Testis (tissue), 3 donors: Measurements from ENCODE around the gene EIF5A2. TPM values are rescaled to one million over a fixed set of nuclear protein-coding genes. Genes with fewer than 3 reads are reported as not detected.
"Not testable (repeated sequence)": the region's sequence is repeated elsewhere in the genome, so short reads cannot be mapped to it uniquely, and the experiment has no call there.

Source experiments
- DNase-seq: peaks from one replicate; pipeline ENCODE4 v3.0.0-alpha.2; 2019
- H3K27ac ChIP-seq, 2 donors: fragments of 200-600 bp; sonication (generic); one replicate each; pipeline ENCODE4 v1.5.1; 2019
- H3K27me3 ChIP-seq: fragments of 200-600 bp; sonication (generic); one replicate; pipeline ENCODE4 v1.5.1; 2019
- H3K36me3 ChIP-seq: fragments of 200-600 bp; sonication (generic); one replicate; pipeline ENCODE4 v1.5.1; 2017; ENCODE audit warnings: low read depth; ENCODE audit errors: missing control alignments
- H3K4me1 ChIP-seq: fragments of 200-600 bp; sonication (generic); one replicate; pipeline ENCODE4 v1.5.1; 2019
- H3K4me3 ChIP-seq, 2 donors: fragments of 200-600 bp; sonication (generic); one replicate each; pipeline ENCODE4 v1.5.1; 2017 to 2019
- H3K9me3 ChIP-seq: fragments of 200-600 bp; sonication (generic); one replicate; pipeline ENCODE4 v1.5.1; 2017
- POLR2A ChIP-seq: fragments of 450-650 bp; IDR thresholded peaks from one replicate; pipeline ENCODE4 v1.6.1; 2017; ENCODE audit warnings: antibody characterized with exemption, mild to moderate bottlenecking, moderate library complexity
- WGBS, 2 donors: methylation state at CpG; one replicate each; pipeline ENCODE4 v1.1.5; 2018; 5-methylcytosine and 5-hydroxymethylcytosine counted together
- intact Hi-C: fragments of 100-400 bp; cut with DNase I; formaldehyde crosslinking; loops from one replicate; pipeline ENCODE4 v1.15.1; 2023; ENCODE audit warnings: low total_unique reads
- polyA plus RNA-seq: library from polyadenylated mRNA; stranded (reverse); fragments of 350-450 nt; fragmentation: Illumina TruSeq; extraction: RNeasy Lipid Tissue Mini Kit (QIAGEN cat#74804); gene quantifications from one replicate; pipeline ENCODE4 v1.2.3, GENCODE V29; 2014; ENCODE audit warnings: low read depth, low replicate concordance; ENCODE audit not compliant: insufficient read depth
- total RNA-seq, 2 donors: library from RNA; depleted of rRNA; stranded (reverse); fragments of >200 nt; gene quantifications; one replicate each; pipeline ENCODE4 v1.2.3, GENCODE V29; 2016
- TF ChIP-seq, protein P1 (sequence below), 3 experiments: fragments of 450-650 bp in 2 of 3; fragments of 200-600 bp in 1 of 3; sonication (generic) in 1 of 3; IDR thresholded peaks; one replicate each; pipeline ENCODE4 v1.5.1; 2016 to 2019; ENCODE audit warnings: antibody characterized with exemption in 3 of 3, mild to moderate bottlenecking in 2 of 3, moderate library complexity in 1 of 3

EIF5A2 gene
- total and polyA plus RNA-seq, 3 donors from 2014 or later = 3.6 to 60.0 (median 6.1) TPM

GRCh38 chr3:170899455-170899854 is 9.0 kb downstream of the EIF5A2 start:
- TF ChIP-seq, protein P1, sequence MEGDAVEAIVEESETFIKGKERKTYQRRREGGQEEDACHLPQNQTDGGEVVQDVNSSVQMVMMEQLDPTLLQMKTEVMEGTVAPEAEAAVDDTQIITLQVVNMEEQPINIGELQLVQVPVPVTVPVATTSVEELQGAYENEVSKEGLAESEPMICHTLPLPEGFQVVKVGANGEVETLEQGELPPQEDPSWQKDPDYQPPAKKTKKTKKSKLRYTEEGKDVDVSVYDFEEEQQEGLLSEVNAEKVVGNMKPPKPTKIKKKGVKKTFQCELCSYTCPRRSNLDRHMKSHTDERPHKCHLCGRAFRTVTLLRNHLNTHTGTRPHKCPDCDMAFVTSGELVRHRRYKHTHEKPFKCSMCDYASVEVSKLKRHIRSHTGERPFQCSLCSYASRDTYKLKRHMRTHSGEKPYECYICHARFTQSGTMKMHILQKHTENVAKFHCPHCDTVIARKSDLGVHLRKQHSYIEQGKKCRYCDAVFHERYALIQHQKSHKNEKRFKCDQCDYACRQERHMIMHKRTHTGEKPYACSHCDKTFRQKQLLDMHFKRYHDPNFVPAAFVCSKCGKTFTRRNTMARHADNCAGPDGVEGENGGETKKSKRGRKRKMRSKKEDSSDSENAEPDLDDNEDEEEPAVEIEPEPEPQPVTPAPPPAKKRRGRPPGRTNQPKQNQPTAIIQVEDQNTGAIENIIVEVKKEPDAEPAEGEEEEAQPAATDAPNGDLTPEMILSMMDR (IDR thresholded peaks at IDR 0.05) = no peak
- no peak for TF ChIP-seq POLR2A
- Histone ChIP-seq H3K4me3 (no peak overlapping the region), H3K27ac (no peak overlapping the region), H3K27me3 (no peaks in the 10 kb centered on the region), H3K4me1 (no peaks in the 10 kb centered on the region), H3K9me3 (no peaks in the 10 kb centered on the region), H3K36me3 (no peaks in the 10 kb centered on the region)
- WGBS, 2 donors = 92 to 97% methylated on average over 1 of the region's 1 CpG
- DNase-seq = no peak
- intact Hi-C loops = no loop called here

- H3K9me3 ChIP-seq = no peaks in the 10 kb centered on the region
- no peaks in the 10 kb centered on the region for H3K27me3 ChIP-seq
- no peaks in the 10 kb centered on the region for H3K4me1 ChIP-seq
- intact Hi-C loops = no loop called here
- no peak overlapping the region for H3K27ac ChIP-seq
- DNase-seq = no peak
- TF ChIP-seq, protein P1 (IDR thresholded peaks at IDR 0.05) = no peak
- TF ChIP-seq POLR2A = no peak
- no peaks in the 10 kb centered on the region for H3K36me3 ChIP-seq
- no peak overlapping the region for H3K4me3 ChIP-seq
- 99 to 100% methylated on average over 2 of the region's 2 CpGs for WGBS, 2 donors
Observed at GRCh38 chr3:170897978-170898377, 10.5 kb downstream of the EIF5A2 start.

GRCh38 chr3:170897199-170897598 is 11.2 kb downstream of the EIF5A2 start:
- H3K4me3 ChIP-seq, intact Hi-C loops, H3K4me1 ChIP-seq, H3K27me3 ChIP-seq, DNase-seq, H3K9me3 ChIP-seq, H3K36me3 ChIP-seq, H3K27ac ChIP-seq: not testable (repeated sequence)
- WGBS, 2 donors = 86 to 95% methylated on average over 1 of the region's 1 CpG

DNA sequence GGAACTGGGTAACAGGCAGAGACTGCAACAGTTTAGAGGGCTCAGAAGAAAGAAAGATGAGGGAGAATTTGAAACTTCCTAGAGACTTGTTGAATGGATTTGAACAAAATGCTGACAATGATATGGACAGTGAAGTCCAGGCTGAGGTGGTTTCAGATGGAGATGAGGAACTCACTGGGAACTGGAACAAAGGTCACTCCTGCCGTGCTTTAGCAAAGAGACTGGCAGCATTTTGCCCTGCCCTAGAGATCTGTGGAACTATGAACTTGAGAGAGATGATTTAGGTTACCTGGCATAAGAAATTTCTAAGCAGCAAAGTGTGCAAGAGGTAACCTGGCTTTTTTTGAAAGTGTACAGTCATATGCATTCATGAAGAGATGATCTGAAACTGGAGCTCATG is 11.7 kb downstream of the EIF5A2 start:
- H3K36me3 ChIP-seq = no peaks in the 10 kb centered on the region
- no peaks in the 10 kb centered on the region for H3K27me3 ChIP-seq
- TF ChIP-seq, protein P1 (IDR thresholded peaks at IDR 0.05) = no peak
- no peak for TF ChIP-seq POLR2A
- DNase-seq = no peak
- no peaks in the 10 kb centered on the region for H3K9me3 ChIP-seq
- H3K4me3 ChIP-seq = no peak overlapping the region
- intact Hi-C loops = no loop called here
- no peaks in the 10 kb centered on the region for H3K4me1 ChIP-seq
- 88 to 96% methylated on average over 1 of the region's 1 CpG for WGBS, 2 donors
- no peak overlapping the region for H3K27ac ChIP-seq

- intact Hi-C loops, H3K27me3 ChIP-seq, H3K4me3 ChIP-seq, H3K9me3 ChIP-seq, H3K27ac ChIP-seq, H3K4me1 ChIP-seq, H3K36me3 ChIP-seq, DNase-seq: not testable (repeated sequence)
- 89 to 95% methylated on average over 6 of the region's 6 CpGs for WGBS, 2 donors
Observed at GRCh38 chr3:170896333-170896732, 12.1 kb downstream of the EIF5A2 start.

DNA sequence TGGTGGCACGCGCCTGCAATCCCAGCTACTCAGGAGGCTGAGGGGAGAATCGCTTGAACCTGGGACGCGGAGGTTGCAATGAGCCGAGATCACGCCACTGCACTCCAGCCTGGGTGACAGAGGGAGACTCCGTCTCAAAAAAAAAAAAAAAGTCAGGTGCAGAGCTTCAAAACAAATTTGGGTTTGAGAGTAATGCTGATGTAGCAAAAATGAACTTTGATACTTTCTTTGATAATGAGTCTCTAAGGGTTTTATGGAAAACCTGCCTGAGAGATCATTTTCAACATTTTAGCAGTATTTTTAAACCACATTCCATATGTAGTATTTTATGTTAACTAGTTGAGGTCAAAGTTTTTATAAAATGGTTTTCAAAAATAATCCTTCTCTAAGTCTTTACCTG is 14.5 kb downstream of the EIF5A2 start:
- no peak overlapping the region for H3K27ac ChIP-seq
- WGBS, 2 donors = 94 to 97% methylated on average over 8 of the region's 8 CpGs

More for the DNA sequence above, 14.5 kb downstream of the EIF5A2 start:
- no peak for DNase-seq
- Histone ChIP-seq H3K4me1 (no peaks in the 10 kb centered on the region), H3K9me3 (no peaks in the 10 kb centered on the region), H3K4me3 (no peak overlapping the region), H3K36me3 (no peaks in the 10 kb centered on the region), H3K27me3 (no peaks in the 10 kb centered on the region)
- intact Hi-C loops = no loop called here
- no peak for TF ChIP-seq POLR2A
- TF ChIP-seq, protein P1 (IDR thresholded peaks at IDR 0.05) = no peak
